ENCODE data around the gene TBC1D7. TPM values are rescaled to one million over a fixed set of nuclear protein-coding genes. Genes with fewer than 3 reads are reported as not detected.

TBC1D7 gene
- total and polyA plus RNA-seq, 2 donors from 2014 or later = 12.9 to 39.4 TPM

DNA sequence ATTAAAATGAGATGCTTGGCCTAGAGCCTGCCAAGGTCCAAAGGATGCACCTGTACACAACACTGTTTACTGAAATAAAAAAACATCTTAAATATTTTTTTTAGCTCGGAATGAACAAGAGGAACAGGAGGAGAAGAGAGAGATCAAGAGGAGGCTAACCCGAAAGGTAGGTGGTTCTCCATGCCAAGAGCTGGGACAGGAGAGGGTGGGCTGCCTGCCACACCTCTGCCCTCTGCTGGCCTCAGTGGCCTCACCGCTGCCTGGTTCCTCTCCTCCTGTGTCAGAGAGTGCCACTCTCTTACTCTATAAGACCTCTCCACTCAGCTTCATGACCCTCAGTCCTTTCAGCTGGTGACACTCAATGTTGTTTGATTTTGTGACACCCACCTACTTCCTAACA lies 50.2 kb downstream of the TBC1D7 start:
- no peak overlapping the region for H3K4me3 ChIP-seq (ENCODE audit: low read length in 3 of 3)
- peaks cover 0 to 14% (median 0%) of the 10 kb centered on the region in 3 donors for H3K36me3 ChIP-seq (ENCODE audit: control insufficient read depth in 2 of 3, insufficient read depth in 3 of 3, low read length in 3 of 3)
- intact Hi-C loops (cut with DNase I) = no loop called here
- FAIRE-seq = no peak
- no peaks in the 10 kb centered on the region for H3K4me1 ChIP-seq (ENCODE audit: control insufficient read depth in 2 of 3, insufficient read depth in 2 of 3, low read depth in 1 of 3, low read length in 3 of 3)
- no peaks in the 10 kb centered on the region for H3K27me3 ChIP-seq (ENCODE audit: control insufficient read depth, insufficient read depth, low read length)
- H3K9me3 ChIP-seq (ENCODE audit: control insufficient read depth in 2 of 3, insufficient read depth in 1 of 3, low read length in 3 of 3) = no peaks in the 10 kb centered on the region
- no peak for DNase-seq
- H3K27ac ChIP-seq (ENCODE audit: low read depth in 2 of 2, low read length in 2 of 2) = no peak overlapping the region
- H3K9ac ChIP-seq (ENCODE audit: low read length in 3 of 3) = no peak overlapping the region
- TF ChIP-seq, protein P1, sequence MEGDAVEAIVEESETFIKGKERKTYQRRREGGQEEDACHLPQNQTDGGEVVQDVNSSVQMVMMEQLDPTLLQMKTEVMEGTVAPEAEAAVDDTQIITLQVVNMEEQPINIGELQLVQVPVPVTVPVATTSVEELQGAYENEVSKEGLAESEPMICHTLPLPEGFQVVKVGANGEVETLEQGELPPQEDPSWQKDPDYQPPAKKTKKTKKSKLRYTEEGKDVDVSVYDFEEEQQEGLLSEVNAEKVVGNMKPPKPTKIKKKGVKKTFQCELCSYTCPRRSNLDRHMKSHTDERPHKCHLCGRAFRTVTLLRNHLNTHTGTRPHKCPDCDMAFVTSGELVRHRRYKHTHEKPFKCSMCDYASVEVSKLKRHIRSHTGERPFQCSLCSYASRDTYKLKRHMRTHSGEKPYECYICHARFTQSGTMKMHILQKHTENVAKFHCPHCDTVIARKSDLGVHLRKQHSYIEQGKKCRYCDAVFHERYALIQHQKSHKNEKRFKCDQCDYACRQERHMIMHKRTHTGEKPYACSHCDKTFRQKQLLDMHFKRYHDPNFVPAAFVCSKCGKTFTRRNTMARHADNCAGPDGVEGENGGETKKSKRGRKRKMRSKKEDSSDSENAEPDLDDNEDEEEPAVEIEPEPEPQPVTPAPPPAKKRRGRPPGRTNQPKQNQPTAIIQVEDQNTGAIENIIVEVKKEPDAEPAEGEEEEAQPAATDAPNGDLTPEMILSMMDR (IDR thresholded peaks at IDR 0.05; ENCODE audit: borderline replicate concordance, extremely low read depth, insufficient read depth) = no peak

DNA sequence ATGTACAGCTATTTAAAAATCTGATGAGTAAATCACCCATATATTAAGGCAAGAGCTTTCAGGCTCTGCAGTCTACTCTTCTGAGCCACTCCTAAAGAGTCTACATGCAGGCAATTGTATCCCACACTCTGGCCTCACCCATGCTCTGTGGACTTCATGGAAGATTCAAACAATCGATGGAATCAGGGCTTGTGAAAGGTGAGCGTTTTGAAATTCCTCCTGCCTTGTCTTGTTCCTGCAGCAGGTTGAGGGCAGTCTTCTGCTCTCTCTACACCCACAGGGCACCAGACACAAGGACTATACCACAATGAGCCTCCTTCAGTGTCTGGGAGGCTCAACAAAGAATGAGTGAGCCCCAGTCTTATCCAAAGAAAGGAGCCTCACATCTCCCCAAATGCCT lies 51.1 kb downstream of the TBC1D7 start:
- Histone ChIP-seq H3K36me3 (ENCODE audit: control insufficient read depth in 2 of 3, insufficient read depth in 3 of 3, low read length in 3 of 3) (peaks cover 0 to 8% (median 0%) of the 10 kb centered on the region in 3 donors), H3K4me1 (ENCODE audit: control insufficient read depth in 2 of 3, insufficient read depth in 2 of 3, low read depth in 1 of 3, low read length in 3 of 3) (peaks cover 0 to under 1% (median 0%) of the 10 kb centered on the region in 3 donors), H3K9me3 (ENCODE audit: control insufficient read depth in 2 of 3, insufficient read depth in 1 of 3, low read length in 3 of 3) (no peaks in the 10 kb centered on the region), H3K27ac (ENCODE audit: low read depth in 2 of 2, low read length in 2 of 2) (no peak overlapping the region), H3K9ac (ENCODE audit: low read length in 3 of 3) (no peak overlapping the region), H3K4me3 (ENCODE audit: low read length in 3 of 3) (no peak overlapping the region), H3K27me3 (ENCODE audit: control insufficient read depth, insufficient read depth, low read length) (no peaks in the 10 kb centered on the region)
- DNase-seq = no peak
- FAIRE-seq = no peak
- TF ChIP-seq, protein P1 (IDR thresholded peaks at IDR 0.05; ENCODE audit: borderline replicate concordance, extremely low read depth, insufficient read depth) = no peak
- intact Hi-C loops (cut with DNase I) = no loop called here

DNA sequence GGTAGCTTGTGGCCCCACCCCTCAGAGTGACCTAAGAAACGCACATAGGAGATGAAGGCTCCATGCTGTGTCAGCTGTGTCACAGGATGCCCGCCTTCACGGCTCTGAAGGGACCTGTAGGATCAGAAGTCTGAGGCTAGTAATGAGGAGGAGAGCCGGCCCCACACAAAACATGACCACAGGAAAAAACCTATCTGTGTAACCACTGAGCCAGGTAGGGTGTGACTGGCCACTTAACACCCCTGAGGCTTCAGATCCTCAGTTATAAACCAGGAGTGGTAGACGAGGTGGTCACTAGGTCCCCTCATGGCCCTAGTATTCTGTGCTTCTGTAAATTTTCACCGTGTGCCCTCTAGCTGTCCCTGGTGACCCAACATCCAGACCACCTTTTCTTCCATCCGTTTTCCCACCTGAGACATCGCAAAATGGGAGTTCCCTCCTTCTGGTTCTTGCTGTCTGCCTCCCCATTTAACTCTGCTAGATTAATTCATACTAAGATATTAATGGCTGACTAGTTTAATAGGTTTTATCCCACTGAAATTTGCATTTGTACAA lies 52.8 kb downstream of the TBC1D7 start:
- Histone ChIP-seq H3K4me1 (ENCODE audit: control insufficient read depth in 2 of 3, insufficient read depth in 2 of 3, low read depth in 1 of 3, low read length in 3 of 3) (peaks cover 0 to 3% (median 0%) of the 10 kb centered on the region in 3 donors), H3K27ac (ENCODE audit: low read depth in 2 of 2, low read length in 2 of 2) (peak overlapping the region; percentile 5 to 35), H3K4me3 (ENCODE audit: low read length in 3 of 3) (no peak overlapping the region), H3K9ac (ENCODE audit: low read length in 3 of 3) (no peak overlapping the region), H3K36me3 (ENCODE audit: control insufficient read depth in 2 of 3, insufficient read depth in 3 of 3, low read length in 3 of 3) (peaks cover 0 to 7% (median 0%) of the 10 kb centered on the region in 3 donors), H3K9me3 (ENCODE audit: control insufficient read depth in 2 of 3, insufficient read depth in 1 of 3, low read length in 3 of 3) (no peaks in the 10 kb centered on the region), H3K27me3 (ENCODE audit: control insufficient read depth, insufficient read depth, low read length) (no peaks in the 10 kb centered on the region)
- intact Hi-C loops (cut with DNase I) = no loop called here
- TF ChIP-seq, protein P1 (IDR thresholded peaks at IDR 0.05; ENCODE audit: borderline replicate concordance, extremely low read depth, insufficient read depth) = no peak
- FAIRE-seq = no peak
- no peak for DNase-seq

Data from kidney (tissue), 14 donors.